IMR-90 (cell line): Measurements from ENCODE around the gene DIP2C. TPM values are rescaled to one million over a fixed set of nuclear protein-coding genes. Genes with fewer than 3 reads are reported as not detected.
"Not testable (repeated sequence)": the region's sequence is repeated elsewhere in the genome, so short reads cannot be mapped to it uniquely, and the experiment has no call there.

Source experiments
- ATAC-seq: fragments of 200-7000 bp; cut with Tn5 transposase; 2 replicates; pipeline ENCODE4 v1.9.1; 2020; ENCODE audit warnings: low read depth, mild to moderate bottlenecking, moderate library complexity
- BruUV-seq: library from RNA; stranded (reverse); fragments of 400-500 nt; replicated peaks from 2 replicates; lab custom pipeline; 2021; lab: Mats Ljungman, UMichigan
- CTCF ChIA-PET: fragments of 300-600 bp; formaldehyde crosslinking; extraction: SDS; loops from one replicate; lab custom pipeline; 2021; ENCODE audit warnings: antibody characterized with exemption; lab: Yijun Ruan, JAX
- POLR2A ChIA-PET: fragments of 300-600 bp; sonication (Branson Sonifier 250); formaldehyde crosslinking; loops from one replicate; lab custom pipeline; 2022; ENCODE audit warnings: antibody characterized with exemption; ENCODE audit not compliant: unreplicated experiment; lab: Charles Lee
- DNase-seq: peaks from one replicate; pipeline ENCODE4 v3.0.0; 2013
- H2AFZ ChIP-seq: replicated peaks from 2 replicates; pipeline ENCODE3; 2013; ENCODE audit warnings: low read length, mild to moderate bottlenecking; ENCODE audit not compliant: poor library complexity
- H2AK5ac ChIP-seq: 2 replicates; pipeline ENCODE4 v1.6.1; 2013; ENCODE audit warnings: low read depth, low read length, inconsistent platforms
- H2AK9ac ChIP-seq: replicated peaks from 2 replicates; pipeline ENCODE3; 2013; ENCODE audit warnings: mild to moderate bottlenecking, low read depth, low read length, moderate library complexity; ENCODE audit not compliant: poor library complexity
- H2BK120ac ChIP-seq: 2 replicates; pipeline ENCODE4 v1.6.1; 2013; ENCODE audit warnings: low read depth, low read length, inconsistent platforms
- H2BK15ac ChIP-seq: 3 replicates; pipeline ENCODE4 v1.6.1; 2013; ENCODE audit warnings: low read depth, low read length, inconsistent platforms
- H2BK20ac ChIP-seq: 2 replicates; pipeline ENCODE4 v1.6.1; 2013; ENCODE audit warnings: low read depth, mild to moderate bottlenecking, inconsistent platforms, low read length, moderate library complexity
- H2BK5ac ChIP-seq: 2 replicates; pipeline ENCODE4 v1.6.1; 2013; ENCODE audit warnings: mild to moderate bottlenecking, low read depth, low read length, inconsistent platforms; ENCODE audit not compliant: poor library complexity, severe bottlenecking
- H3K14ac ChIP-seq: replicated peaks from 2 replicates; pipeline ENCODE4 v1.6.1; 2013; ENCODE audit warnings: low read depth, low read length, inconsistent platforms
- H3K18ac ChIP-seq: 2 replicates; pipeline ENCODE4 v1.6.1; 2013; ENCODE audit warnings: low read depth, low read length, control low read depth
- H3K23ac ChIP-seq: 2 replicates; pipeline ENCODE4 v1.6.1; 2013; ENCODE audit warnings: low read depth, low read length, inconsistent platforms
- H3K27ac ChIP-seq: 2 replicates; pipeline ENCODE4 v1.5.1; 2013; ENCODE audit warnings: mild to moderate bottlenecking, control low read depth, low read length; ENCODE audit not compliant: insufficient read depth
- H3K27me3 ChIP-seq: 2 replicates; pipeline ENCODE4 v1.6.1; 2013; ENCODE audit warnings: low read length; ENCODE audit not compliant: control insufficient read depth, insufficient read depth
- H3K36me3 ChIP-seq: 2 replicates; pipeline ENCODE4 v1.6.1; 2013; ENCODE audit warnings: low read length, mixed read lengths; ENCODE audit not compliant: control insufficient read depth, insufficient read depth
- H3K4ac ChIP-seq: 2 replicates; pipeline ENCODE4 v1.6.1; 2013; ENCODE audit warnings: low read depth, low read length, inconsistent platforms
- H3K4me1 ChIP-seq: 2 replicates; pipeline ENCODE4 v1.6.1; 2013; ENCODE audit warnings: low read length, mixed read lengths; ENCODE audit not compliant: control insufficient read depth, insufficient read depth
- H3K4me2 ChIP-seq: 2 replicates; pipeline ENCODE4 v1.6.1; 2013; ENCODE audit warnings: low read depth, mild to moderate bottlenecking, control low read depth, low read length, moderate library complexity
- H3K4me3 ChIP-seq: 2 replicates; pipeline ENCODE4 v1.5.1; 2013; ENCODE audit warnings: low read depth, mild to moderate bottlenecking, control low read depth, low read length, moderate library complexity; ENCODE audit not compliant: insufficient read depth
- H3K56ac ChIP-seq: 2 replicates; pipeline ENCODE4 v1.6.1; 2013; ENCODE audit warnings: low read length, inconsistent platforms; ENCODE audit not compliant: insufficient read depth; ENCODE audit errors: extremely low read depth
- H3K79me1 ChIP-seq, 2 experiments: 2 replicates each; pipeline ENCODE4 v1.6.1; 2013; ENCODE audit warnings: low read length in 2 of 2, inconsistent platforms in 1 of 2, low read depth in 1 of 2
- H3K9ac ChIP-seq: 2 replicates; pipeline ENCODE4 v1.6.1; 2013; ENCODE audit warnings: low read depth, low read length, control low read depth
- H3K9me1 ChIP-seq: 2 replicates; pipeline ENCODE4 v1.6.1; 2013; ENCODE audit warnings: low read length, inconsistent platforms; ENCODE audit not compliant: insufficient read depth
- H3K9me3 ChIP-seq: 2 replicates; pipeline ENCODE4 v1.6.1; 2013; ENCODE audit warnings: low read length; ENCODE audit not compliant: control insufficient read depth, insufficient read depth
- H4K20me1 ChIP-seq: 2 replicates; pipeline ENCODE4 v1.6.1; 2013; ENCODE audit warnings: low read length, inconsistent platforms; ENCODE audit not compliant: insufficient read depth
- H4K5ac ChIP-seq: 2 replicates; pipeline ENCODE4 v1.6.1; 2013; ENCODE audit warnings: mild to moderate bottlenecking, low read depth, low read length, control low read depth
- H4K8ac ChIP-seq, 2 experiments: 2 replicates each; pipeline ENCODE4 v1.6.1; 2013; ENCODE audit warnings: low read depth in 2 of 2, low read length in 2 of 2, control low read depth in 1 of 2, inconsistent platforms in 1 of 2
- H4K91ac ChIP-seq: 2 replicates; pipeline ENCODE4 v1.6.1; 2013; ENCODE audit warnings: low read depth, low read length, inconsistent platforms; ENCODE audit not compliant: insufficient read depth
- BHLHE40 ChIP-seq: fragments of 150-350 bp; IDR thresholded peaks from 2 replicates; pipeline ENCODE4 v1.6.1; 2016; ENCODE audit warnings: mild to moderate bottlenecking, low read depth, low read length
- FOS ChIP-seq: fragments of 150-350 bp; IDR thresholded peaks from 2 replicates; pipeline ENCODE4 v1.6.1; 2016; ENCODE audit warnings: low read depth, low read length
- MXI1 ChIP-seq: IDR thresholded peaks from 2 replicates; pipeline ENCODE4 v1.6.1; 2012; ENCODE audit warnings: low read depth, mild to moderate bottlenecking, low read length, moderate library complexity, borderline replicate concordance
- WGBS, 2 experiments: methylation state at CpG; one replicate each; pipeline versions ENCODE4 v1.1.5 to v1.1.7; 2013; ENCODE audit warnings: missing lambda C conversion rate in 2 of 2; ENCODE audit not compliant: insufficient read length in 1 of 2; ENCODE audit errors: extremely low coverage in 2 of 2; 5-methylcytosine and 5-hydroxymethylcytosine counted together
- dilution Hi-C: fragments of 300-500 bp; cut with HindIII; formaldehyde crosslinking; loops from one replicate; pipeline ENCODE4 v1.14.3; 2018; ENCODE audit warnings: low sequenced_read_pairs; ENCODE audit not compliant: unreplicated experiment
- in situ Hi-C: fragments of 300-500 bp; cut with MboI; formaldehyde crosslinking; loops from 3 replicates; pipeline ENCODE4 v1.14.3; 2019; ENCODE audit warnings: low sequenced_read_pairs, inconsistent platforms, mixed read lengths
- intact Hi-C: fragments of 100-400 bp; cut with micrococcal nuclease; formaldehyde crosslinking; loops from 2 replicates; pipeline ENCODE4 v1.10.0; 2022
- polyA plus RNA-seq, 3 experiments: library from polyadenylated mRNA; depleted of rRNA; stranded (reverse); fragments of >200 nt; gene quantifications; 2 replicates each; pipeline ENCODE4 v1.2.3, GENCODE V29; 2012; ENCODE audit warnings: low replicate concordance in 1 of 3
- total RNA-seq: library from RNA; depleted of rRNA; stranded (reverse); fragments of >200 nt; gene quantifications from 2 replicates; pipeline ENCODE4 v1.2.3, GENCODE V29; 2012

The DIP2C gene
- total and polyA plus RNA-seq, 2 of the 4 experiments (the other 2 are of a cell fraction): 8.6 to 17.3 TPM

DNA sequence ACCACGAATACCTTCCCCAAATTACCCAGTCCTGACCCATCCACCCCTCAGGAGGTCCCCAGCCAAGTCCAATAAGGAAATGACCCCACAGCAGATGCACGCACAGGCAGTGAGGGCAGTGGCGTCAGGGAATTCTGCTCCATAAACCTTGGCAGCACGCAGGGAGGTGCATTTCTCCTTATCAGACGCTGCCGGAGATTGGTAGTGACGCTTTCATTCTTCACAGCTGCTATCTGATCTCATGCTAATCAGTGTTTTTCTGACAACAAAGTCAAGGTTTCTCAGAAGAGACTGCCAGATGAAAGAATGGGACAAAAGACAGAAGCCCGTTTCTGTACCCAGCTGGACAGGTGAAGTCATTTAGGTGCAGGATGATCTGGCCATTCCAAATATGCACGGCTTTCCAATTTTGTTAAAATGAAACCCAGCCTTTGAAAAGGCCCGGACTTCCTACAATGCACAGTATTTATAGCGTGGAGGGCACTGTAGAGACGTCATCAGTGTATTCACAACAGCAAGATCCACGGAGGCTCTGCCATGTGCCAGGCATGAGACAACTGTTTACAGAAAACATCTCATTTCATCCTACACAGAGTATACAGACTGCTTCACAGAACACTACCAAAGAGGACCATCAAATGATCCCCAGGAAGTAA lies 35.3 kb downstream of the DIP2C start:
- WGBS, 2 experiments: 71% methylated on average over 9 of the region's 13 CpGs; no CpG with 5 or more reads in 1 of the 2 experiments
- in situ Hi-C loops (no loop called here), dilution Hi-C loops (no loop called here), intact Hi-C loops (no loop called here)
- Histone ChIP-seq H3K56ac (no peak overlapping the region), H3K18ac (no peak overlapping the region), H3K4me1 (peaks cover 25% of the 10 kb centered on the region), H2AFZ (no peak overlapping the region), H3K9me3 (no peaks in the 10 kb centered on the region), H2BK15ac (no peak overlapping the region), H3K4me2 (peak overlapping the region; percentile 8; the same call in 1 of the 2 replicates), H2AK9ac (no peak overlapping the region), H3K27me3 (no peaks in the 10 kb centered on the region), H3K79me1 (peaks cover 32 to 80% of the 10 kb centered on the region in 2 experiments), H3K23ac (no peak overlapping the region), H2AK5ac (no peak overlapping the region; the same call in 1 of the 2 replicates), H4K5ac (no peak overlapping the region), H3K9ac (no peak overlapping the region), H2BK20ac (no peak overlapping the region), H4K20me1 (peaks cover 78% of the 10 kb centered on the region), H2BK5ac (no peak overlapping the region), H4K91ac (no peak overlapping the region), H3K36me3 (no peaks in the 10 kb centered on the region), H3K4me3 (no peak overlapping the region), H3K27ac (no peak overlapping the region), H3K9me1 (peaks cover 38% of the 10 kb centered on the region), H3K14ac (no peak overlapping the region), H2BK120ac (no peak overlapping the region), H3K4ac (no peak overlapping the region), H4K8ac (peak overlapping the region in 1 of 2 experiments; percentile 23; a peak in 1 of 4 replicates)
- DNase-seq (peak; percentile 62), ATAC-seq (peak; percentile 38)
- no TSS peak for BruUV-seq
- POLR2A ChIA-PET: no interaction called here
- 0 out of 2 replicates have a peak, but pooled peaks have one; percentile 35 for TF ChIP-seq BHLHE40
- peak; percentile 44; the same call in 1 of the 2 replicates for TF ChIP-seq MXI1
- TF ChIP-seq FOS: no peak
- CTCF ChIA-PET: no interaction called here

DNA sequence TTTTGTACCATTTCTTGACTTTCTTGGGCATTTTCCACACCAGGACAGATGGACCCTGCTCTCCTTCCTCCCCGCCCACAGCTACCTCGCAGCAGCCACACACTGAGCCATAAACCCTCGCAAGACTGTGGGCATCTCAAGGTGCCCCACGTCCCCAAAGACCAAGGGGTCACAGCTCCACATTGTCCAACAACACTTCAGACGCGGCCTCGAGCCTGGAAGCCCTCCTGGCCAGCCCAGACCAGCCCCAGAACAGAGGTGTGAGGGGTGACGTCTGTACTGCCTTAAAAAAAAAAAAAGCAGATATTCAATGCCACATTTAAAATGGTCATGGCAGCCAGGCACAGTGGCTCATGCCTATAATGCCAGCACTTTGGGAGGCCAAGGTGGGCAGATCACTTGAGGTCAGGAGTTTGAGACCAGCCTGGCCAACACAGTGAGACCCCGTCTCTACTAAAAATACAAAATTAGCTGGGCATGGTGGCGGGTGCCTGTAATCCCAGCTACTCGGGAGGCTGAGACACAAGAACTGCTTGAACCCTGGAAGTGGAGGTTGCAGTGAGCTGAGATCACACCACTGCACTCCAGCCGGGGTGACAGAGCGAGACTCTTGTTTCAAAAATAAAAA lies 36.5 kb downstream of the DIP2C start:
- H4K5ac ChIP-seq, H3K4me2 ChIP-seq, H3K18ac ChIP-seq, DNase-seq, H3K14ac ChIP-seq, H3K27me3 ChIP-seq, H4K91ac ChIP-seq, in situ Hi-C loops, ATAC-seq, dilution Hi-C loops, H2BK15ac ChIP-seq, H3K9me3 ChIP-seq, H3K56ac ChIP-seq, H3K36me3 ChIP-seq, H3K4me3 ChIP-seq, H2BK20ac ChIP-seq, H2BK5ac ChIP-seq, H2AK5ac ChIP-seq, H3K27ac ChIP-seq, H3K23ac ChIP-seq, CTCF ChIA-PET, POLR2A ChIA-PET, H2BK120ac ChIP-seq, H2AK9ac ChIP-seq, H3K9ac ChIP-seq, BruUV-seq, H4K8ac ChIP-seq, intact Hi-C loops: not testable (repeated sequence)
- peaks cover 44% of the 10 kb centered on the region for H3K9me1 ChIP-seq
- H3K79me1 ChIP-seq: peaks cover 32 to 83% of the 10 kb centered on the region in 2 experiments
- peaks cover 79% of the 10 kb centered on the region for H4K20me1 ChIP-seq
- peak overlapping the region; percentile 32 for H2AFZ ChIP-seq
- H3K4me1 ChIP-seq: peaks cover 23% of the 10 kb centered on the region
- WGBS, 2 experiments: 100% methylated on average over 2 of the region's 13 CpGs; no CpG with 5 or more reads in 1 of the 2 experiments
- H3K4ac ChIP-seq: peak overlapping the region; percentile 39; the same call in 1 of the 2 replicates
